ENCODE data around the gene BCL2L11.

- TF ChIP-seq EP300 (IDR thresholded peaks at IDR 0.05) (no peak), POLR2A (IDR thresholded peaks at IDR 0.05) (no peak)
- TF ChIP-seq, protein P1, sequence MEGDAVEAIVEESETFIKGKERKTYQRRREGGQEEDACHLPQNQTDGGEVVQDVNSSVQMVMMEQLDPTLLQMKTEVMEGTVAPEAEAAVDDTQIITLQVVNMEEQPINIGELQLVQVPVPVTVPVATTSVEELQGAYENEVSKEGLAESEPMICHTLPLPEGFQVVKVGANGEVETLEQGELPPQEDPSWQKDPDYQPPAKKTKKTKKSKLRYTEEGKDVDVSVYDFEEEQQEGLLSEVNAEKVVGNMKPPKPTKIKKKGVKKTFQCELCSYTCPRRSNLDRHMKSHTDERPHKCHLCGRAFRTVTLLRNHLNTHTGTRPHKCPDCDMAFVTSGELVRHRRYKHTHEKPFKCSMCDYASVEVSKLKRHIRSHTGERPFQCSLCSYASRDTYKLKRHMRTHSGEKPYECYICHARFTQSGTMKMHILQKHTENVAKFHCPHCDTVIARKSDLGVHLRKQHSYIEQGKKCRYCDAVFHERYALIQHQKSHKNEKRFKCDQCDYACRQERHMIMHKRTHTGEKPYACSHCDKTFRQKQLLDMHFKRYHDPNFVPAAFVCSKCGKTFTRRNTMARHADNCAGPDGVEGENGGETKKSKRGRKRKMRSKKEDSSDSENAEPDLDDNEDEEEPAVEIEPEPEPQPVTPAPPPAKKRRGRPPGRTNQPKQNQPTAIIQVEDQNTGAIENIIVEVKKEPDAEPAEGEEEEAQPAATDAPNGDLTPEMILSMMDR (IDR thresholded peaks at IDR 0.05), result no peak
Observed at GRCh38 chr2:111199840-111200239, 79.1 kb downstream of the BCL2L11 start.

All from ovary (tissue), 3 donors.